ENCODE results near the gene TDRD6.

TDRD6 gene

GRCh38 chr6:46655803-46656202 lies 31.9 kb upstream of the TDRD6 start:
- in situ Hi-C loops (cut with MboI; ENCODE audit: low sequenced_read_pairs, unreplicated experiment): no loop called here
- no peak for DNase-seq (ENCODE audit: low spot score)
- TF ChIP-seq, protein P1, sequence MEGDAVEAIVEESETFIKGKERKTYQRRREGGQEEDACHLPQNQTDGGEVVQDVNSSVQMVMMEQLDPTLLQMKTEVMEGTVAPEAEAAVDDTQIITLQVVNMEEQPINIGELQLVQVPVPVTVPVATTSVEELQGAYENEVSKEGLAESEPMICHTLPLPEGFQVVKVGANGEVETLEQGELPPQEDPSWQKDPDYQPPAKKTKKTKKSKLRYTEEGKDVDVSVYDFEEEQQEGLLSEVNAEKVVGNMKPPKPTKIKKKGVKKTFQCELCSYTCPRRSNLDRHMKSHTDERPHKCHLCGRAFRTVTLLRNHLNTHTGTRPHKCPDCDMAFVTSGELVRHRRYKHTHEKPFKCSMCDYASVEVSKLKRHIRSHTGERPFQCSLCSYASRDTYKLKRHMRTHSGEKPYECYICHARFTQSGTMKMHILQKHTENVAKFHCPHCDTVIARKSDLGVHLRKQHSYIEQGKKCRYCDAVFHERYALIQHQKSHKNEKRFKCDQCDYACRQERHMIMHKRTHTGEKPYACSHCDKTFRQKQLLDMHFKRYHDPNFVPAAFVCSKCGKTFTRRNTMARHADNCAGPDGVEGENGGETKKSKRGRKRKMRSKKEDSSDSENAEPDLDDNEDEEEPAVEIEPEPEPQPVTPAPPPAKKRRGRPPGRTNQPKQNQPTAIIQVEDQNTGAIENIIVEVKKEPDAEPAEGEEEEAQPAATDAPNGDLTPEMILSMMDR (IDR thresholded peaks at IDR 0.05; ENCODE audit: borderline replicate concordance, control extremely low read depth, extremely low read depth, insufficient read depth, missing control alignments): no peak

DNA sequence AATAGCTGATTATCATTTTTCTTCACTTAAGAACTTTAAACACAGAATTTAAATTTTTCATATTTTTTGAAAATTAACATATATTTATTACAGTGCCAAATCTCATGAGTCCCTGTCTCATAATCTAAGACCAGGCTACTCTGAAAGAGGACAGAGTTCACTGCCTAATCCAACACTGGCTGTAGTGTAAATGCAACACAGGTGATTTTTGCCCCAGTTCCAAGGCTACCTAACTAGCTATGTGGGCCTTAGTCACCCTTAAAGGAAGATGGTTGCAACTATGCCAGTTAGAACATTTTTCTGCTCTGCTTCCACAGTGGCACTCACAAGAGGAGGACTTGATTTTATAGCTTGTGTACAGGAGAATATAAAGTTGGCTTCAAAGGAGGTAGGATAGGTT lies 30.0 kb upstream of the TDRD6 start:
- no peak for DNase-seq (ENCODE audit: low spot score)
- in situ Hi-C loops (cut with MboI; ENCODE audit: low sequenced_read_pairs, unreplicated experiment): no loop called here
- TF ChIP-seq, protein P1 (IDR thresholded peaks at IDR 0.05; ENCODE audit: borderline replicate concordance, control extremely low read depth, extremely low read depth, insufficient read depth, missing control alignments): no peak

DNA sequence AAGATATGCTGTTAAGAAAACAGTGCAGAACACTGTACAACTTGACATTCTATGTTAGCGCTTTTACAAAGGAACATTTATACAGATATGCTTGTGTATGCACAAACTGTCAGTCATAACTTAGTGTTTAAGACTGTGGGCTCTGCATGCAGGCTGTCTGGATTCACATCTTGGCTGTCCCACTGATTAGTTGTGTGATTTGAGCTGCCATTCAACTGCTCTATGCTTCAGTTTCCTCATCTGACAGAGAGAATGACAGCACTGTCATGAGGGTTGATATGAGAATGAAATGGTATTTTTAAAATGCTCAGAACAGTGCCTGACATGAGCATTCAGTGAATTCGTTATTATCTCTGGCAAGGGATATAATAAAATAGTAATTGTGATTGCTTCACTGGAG lies 26.2 kb upstream of the TDRD6 start:
- DNase-seq (ENCODE audit: low spot score): no peak
- in situ Hi-C loops (cut with MboI; ENCODE audit: low sequenced_read_pairs, unreplicated experiment): no loop called here
- TF ChIP-seq, protein P1 (IDR thresholded peaks at IDR 0.05; ENCODE audit: borderline replicate concordance, control extremely low read depth, extremely low read depth, insufficient read depth, missing control alignments): no peak

DNA sequence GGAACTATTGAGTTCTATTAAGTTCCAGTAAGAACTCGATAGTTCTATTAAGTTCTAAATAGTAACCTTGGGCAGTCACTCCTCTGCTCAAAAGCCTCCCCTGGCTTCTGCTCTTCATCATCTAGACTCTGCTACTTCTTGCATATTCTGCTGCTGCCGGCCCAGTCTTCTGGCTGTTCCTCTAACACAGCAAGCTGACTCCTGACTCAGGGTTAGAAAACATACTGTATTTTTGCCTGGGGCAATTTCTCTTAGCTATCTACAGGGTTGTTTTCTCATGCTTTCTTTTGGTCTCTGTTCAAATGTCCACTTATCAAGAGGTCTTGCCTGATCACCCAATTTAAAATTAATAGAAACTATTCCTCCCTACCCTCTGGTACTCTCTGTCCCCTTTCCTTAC lies 20.3 kb upstream of the TDRD6 start:
- TF ChIP-seq, protein P1 (IDR thresholded peaks at IDR 0.05; ENCODE audit: borderline replicate concordance, control extremely low read depth, extremely low read depth, insufficient read depth, missing control alignments): no peak
- in situ Hi-C loops (cut with MboI; ENCODE audit: low sequenced_read_pairs, unreplicated experiment): no loop called here
- DNase-seq (ENCODE audit: low spot score): no peak

DNA sequence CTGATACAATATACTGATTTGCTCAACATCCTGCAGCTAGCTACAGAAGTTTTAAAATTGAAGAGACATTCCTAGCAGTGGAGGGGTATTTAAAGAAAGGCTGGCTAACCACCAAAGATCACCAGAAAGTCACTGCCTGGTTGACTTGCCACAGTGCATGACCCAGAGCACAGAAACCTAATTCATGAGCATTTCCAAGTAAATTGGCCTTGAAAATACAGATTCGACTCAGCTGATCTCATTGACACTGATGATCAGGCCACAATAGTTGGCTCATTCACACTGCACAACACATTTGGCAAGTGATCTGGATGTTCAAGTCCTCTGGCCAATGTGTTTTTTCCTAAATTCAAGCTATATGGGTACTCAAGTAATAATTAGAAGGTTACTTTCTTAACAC lies 13.3 kb upstream of the TDRD6 start:
- in situ Hi-C loops (cut with MboI; ENCODE audit: low sequenced_read_pairs, unreplicated experiment): no loop called here
- DNase-seq (ENCODE audit: low spot score): no peak
- TF ChIP-seq, protein P1 (IDR thresholded peaks at IDR 0.05; ENCODE audit: borderline replicate concordance, control extremely low read depth, extremely low read depth, insufficient read depth, missing control alignments): no peak

GRCh38 chr6:46676604-46677313 lies 10.9 kb upstream of the TDRD6 start:
- no peak for DNase-seq (ENCODE audit: low spot score)
- in situ Hi-C loops (cut with MboI; ENCODE audit: low sequenced_read_pairs, unreplicated experiment): no loop called here

More at GRCh38 chr6:46676604-46677313, 10.9 kb upstream of the TDRD6 start:
- TF ChIP-seq, protein P1 (IDR thresholded peaks at IDR 0.05; ENCODE audit: borderline replicate concordance, control extremely low read depth, extremely low read depth, insufficient read depth, missing control alignments): no peak
